GM18499 (cell line): ENCODE results near the gene ABI3BP.

Experiments
- ATAC-seq: cut with Tn5 transposase; IDR thresholded peaks from one replicate; pipeline ENCODE4 v1.9.1; 2021; ENCODE audit warnings: moderate number of reproducible peaks; ENCODE audit not compliant: insufficient read depth, unreplicated experiment

The ABI3BP gene

GRCh38 chr3:100856821-100857220, 136.4 kb downstream of the ABI3BP start:
- ATAC-seq: no peak

GRCh38 chr3:100852840-100853239, 140.4 kb downstream of the ABI3BP start:
- ATAC-seq: no peak

GRCh38 chr3:100850701-100851100, 142.5 kb downstream of the ABI3BP start:
- no peak for ATAC-seq

- no peak for ATAC-seq
Observed at GRCh38 chr3:100850156-100850555, 143.1 kb downstream of the ABI3BP start.

- no peak for ATAC-seq
Observed at GRCh38 chr3:100844063-100844936, 148.9 kb downstream of the ABI3BP start.

GRCh38 chr3:100838157-100838556, 155.1 kb downstream of the ABI3BP start:
- ATAC-seq: no peak

GRCh38 chr3:100836661-100837060, 156.6 kb downstream of the ABI3BP start:
- ATAC-seq: no peak

- ATAC-seq: no peak
Observed at GRCh38 chr3:100834332-100834731, 158.9 kb downstream of the ABI3BP start.

GRCh38 chr3:100833483-100833882, 159.7 kb downstream of the ABI3BP start:
- ATAC-seq: no peak

- ATAC-seq: no peak
Observed at GRCh38 chr3:100831629-100832028, 161.6 kb downstream of the ABI3BP start.

- ATAC-seq: no peak
Observed at GRCh38 chr3:100830931-100831330, 162.3 kb downstream of the ABI3BP start.

GRCh38 chr3:100825574-100825973, 167.6 kb downstream of the ABI3BP start:
- no peak for ATAC-seq

- no peak for ATAC-seq
Observed at GRCh38 chr3:100815583-100815982, 177.6 kb downstream of the ABI3BP start.

- no peak for ATAC-seq
Observed at GRCh38 chr3:100813828-100814227, 179.4 kb downstream of the ABI3BP start.

GRCh38 chr3:100811779-100812507, 181.3 kb downstream of the ABI3BP start:
- no peak for ATAC-seq

- no peak for ATAC-seq
Observed at GRCh38 chr3:100810671-100811070, 182.6 kb downstream of the ABI3BP start.

GRCh38 chr3:100804631-100805030, 188.6 kb downstream of the ABI3BP start:
- no peak for ATAC-seq

- no peak for ATAC-seq
Observed at GRCh38 chr3:100803711-100804110, 189.5 kb downstream of the ABI3BP start.

- no peak for ATAC-seq
Observed at GRCh38 chr3:100802126-100802525, 191.1 kb downstream of the ABI3BP start.

- ATAC-seq: no peak
Observed at GRCh38 chr3:100798012-100798411, 195.2 kb downstream of the ABI3BP start.

- no peak for ATAC-seq
Observed at GRCh38 chr3:100796556-100796955, 196.7 kb downstream of the ABI3BP start.
